Measurements from ENCODE around the gene EIF3I. TPM values are rescaled to one million over a fixed set of nuclear protein-coding genes. Genes with fewer than 3 reads are reported as not detected.

The EIF3I gene
- total RNA-seq, 1 experiment from 2014 or later = 222 TPM

DNA sequence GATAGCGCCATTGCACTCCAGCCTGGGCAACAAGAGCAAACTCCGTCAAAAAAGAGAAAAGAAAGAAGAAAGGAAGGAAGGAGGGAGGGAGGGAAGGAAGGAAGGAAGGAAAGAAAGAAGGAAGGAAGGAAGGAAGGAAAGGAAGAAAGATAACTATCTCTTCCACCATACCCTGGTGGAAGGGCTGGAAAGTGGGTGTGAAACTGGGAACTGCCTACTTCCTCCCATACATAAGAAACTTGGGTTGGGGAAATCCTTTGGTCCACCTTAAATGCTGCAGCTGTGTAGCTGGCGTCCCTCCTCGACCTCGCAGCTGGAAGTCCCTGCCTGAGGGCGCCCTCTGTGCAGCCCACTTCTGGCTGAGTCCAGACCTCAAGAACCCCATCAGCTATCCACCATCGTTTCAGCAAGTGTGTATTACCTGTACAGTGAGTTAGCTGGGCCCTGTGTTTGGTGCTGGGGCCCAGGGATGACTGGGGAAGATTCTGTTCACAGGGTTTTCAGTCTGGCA lies 20.2 kb downstream of the EIF3I start:
- H3K36me3 Mint-ChIP-seq (ENCODE audit: insufficient read depth in 1 of 3, low read depth in 3 of 3) = no peaks in the 10 kb centered on the region

More for the DNA sequence above, 20.2 kb downstream of the EIF3I start:
- Histone ChIP-seq H3K56ac (ENCODE audit: insufficient read length, low read depth, low read length) (no peak overlapping the region), H2AFZ (ENCODE audit: low read length) (no peak overlapping the region), H3K27me3 (ENCODE audit: insufficient read depth, low read length) (no peaks in the 10 kb centered on the region), H2BK120ac (ENCODE audit: low read depth, low read length, poor library complexity, severe bottlenecking) (no peak overlapping the region), H4K91ac (ENCODE audit: insufficient read length, low read depth, low read length) (no peak overlapping the region), H3K4me2 (ENCODE audit: insufficient read depth, insufficient read length, low read length) (no peak overlapping the region), H3K79me1 (ENCODE audit: insufficient read depth, low read depth, low read length, poor library complexity, severe bottlenecking) (no peaks in the 10 kb centered on the region), H3K9me3 (ENCODE audit: control insufficient read depth, low read depth, low read length) (no peaks in the 10 kb centered on the region), H4K8ac (replicated peaks; ENCODE audit: insufficient read length, low read depth, low read length) (no peak overlapping the region), H3K23me2 (ENCODE audit: insufficient read length, low read depth, low read length, poor library complexity, severe bottlenecking) (peaks cover 17% of the 10 kb centered on the region), H3K79me2 (ENCODE audit: insufficient read depth, low read length) (no peaks in the 10 kb centered on the region), H3K23ac (ENCODE audit: insufficient read length, low read depth, low read length) (no peak overlapping the region), H3K9ac (ENCODE audit: extremely low read depth, insufficient read length, low read length) (no peak overlapping the region), H4K5ac (ENCODE audit: insufficient read length, low read depth, low read length) (no peak overlapping the region), H2AK5ac (ENCODE audit: insufficient read length, low read length) (no peak overlapping the region), H3K27ac (ENCODE audit: insufficient read length, low read depth, low read length) (no peak overlapping the region), H2BK12ac (ENCODE audit: insufficient read length, low read depth, low read length) (no peak overlapping the region), H3K14ac (ENCODE audit: insufficient read depth, low read length) (no peak overlapping the region), H2BK5ac (ENCODE audit: insufficient read length, low read length) (no peak overlapping the region), H3T11ph (ENCODE audit: low read length) (no peak overlapping the region), H3K4ac (ENCODE audit: low read depth, low read length) (no peak overlapping the region), H3K18ac (ENCODE audit: insufficient read length, low read depth, low read length) (no peak overlapping the region), H2BK20ac (ENCODE audit: low read depth, low read length, poor library complexity, severe bottlenecking) (no peak overlapping the region), H3K4me1 (ENCODE audit: insufficient read depth, low read length) (no peaks in the 10 kb centered on the region; the same call in 1 of the 2 replicates), H4K20me1 (ENCODE audit: control insufficient read depth, insufficient read depth, insufficient read length) (no peaks in the 10 kb centered on the region), H2BK15ac (ENCODE audit: low read depth, low read length) (no peak overlapping the region)
- TF ChIP-seq, protein P1, sequence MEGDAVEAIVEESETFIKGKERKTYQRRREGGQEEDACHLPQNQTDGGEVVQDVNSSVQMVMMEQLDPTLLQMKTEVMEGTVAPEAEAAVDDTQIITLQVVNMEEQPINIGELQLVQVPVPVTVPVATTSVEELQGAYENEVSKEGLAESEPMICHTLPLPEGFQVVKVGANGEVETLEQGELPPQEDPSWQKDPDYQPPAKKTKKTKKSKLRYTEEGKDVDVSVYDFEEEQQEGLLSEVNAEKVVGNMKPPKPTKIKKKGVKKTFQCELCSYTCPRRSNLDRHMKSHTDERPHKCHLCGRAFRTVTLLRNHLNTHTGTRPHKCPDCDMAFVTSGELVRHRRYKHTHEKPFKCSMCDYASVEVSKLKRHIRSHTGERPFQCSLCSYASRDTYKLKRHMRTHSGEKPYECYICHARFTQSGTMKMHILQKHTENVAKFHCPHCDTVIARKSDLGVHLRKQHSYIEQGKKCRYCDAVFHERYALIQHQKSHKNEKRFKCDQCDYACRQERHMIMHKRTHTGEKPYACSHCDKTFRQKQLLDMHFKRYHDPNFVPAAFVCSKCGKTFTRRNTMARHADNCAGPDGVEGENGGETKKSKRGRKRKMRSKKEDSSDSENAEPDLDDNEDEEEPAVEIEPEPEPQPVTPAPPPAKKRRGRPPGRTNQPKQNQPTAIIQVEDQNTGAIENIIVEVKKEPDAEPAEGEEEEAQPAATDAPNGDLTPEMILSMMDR (conservative IDR thresholded peaks at IDR 0.05) = no peak
- peak overlapping the region; percentile 19 to 61; a peak in 4 of 5 replicates for H3K4me3 Mint-ChIP-seq
- no peak overlapping the region; a peak in 1 of 7 replicates for H3K27ac Mint-ChIP-seq
- H3K9me3 Mint-ChIP-seq = no peaks in the 10 kb centered on the region
- H3K4me1 Mint-ChIP-seq = peaks cover 21 to 23% of the 10 kb centered on the region in 2 experiments
- DNase-seq = peak; percentile 50
- peaks cover 4% of the 10 kb centered on the region for H3K27me3 Mint-ChIP-seq (ENCODE audit: low read depth)
- WGBS (ENCODE audit: extremely low coverage, insufficient read length, low lambda C conversion rate) = no CpG with 5 or more reads among the region's 7 CpGs

Data from H9 (cell line).